A549 (cell line): ENCODE data around the gene ANXA2. TPM values are rescaled to one million over a fixed set of nuclear protein-coding genes. Genes with fewer than 3 reads are reported as not detected.

Experiments
- BHLHE40 ChIP-seq: IDR thresholded peaks from 2 replicates; pipeline ENCODE4 v1.6.1; 2012; ENCODE audit warnings: low read depth, low read length, inconsistent platforms
- CBX8 ChIP-seq: fragments of 200-600 bp; sonication (generic); IDR thresholded peaks from 2 replicates; pipeline ENCODE4 v1.6.1; 2016
- CEBPB ChIP-seq, 2 experiments: fragments of >200 bp in 1 of 2; sonication (Bioruptor Twin) in 1 of 2; formaldehyde crosslinking in 1 of 2; IDR thresholded peaks; 2 replicates each; pipeline ENCODE4 v1.6.1; 2012 to 2016
- CHD4 ChIP-seq: fragments of 200-600 bp; sonication (generic); IDR thresholded peaks from 2 replicates; pipeline ENCODE4 v1.6.1; 2016; ENCODE audit warnings: antibody characterized with exemption, mild to moderate bottlenecking, borderline replicate concordance
- EHMT2 ChIP-seq: fragments of 200-600 bp; sonication (generic); IDR thresholded peaks from 2 replicates; pipeline ENCODE4 v1.6.1; 2016; ENCODE audit warnings: antibody characterized with exemption, low read depth, mild to moderate bottlenecking, moderate library complexity
- FOSB ChIP-seq: fragments of 250-450 bp; sonication (Bioruptor Pico); IDR thresholded peaks from 2 replicates; pipeline ENCODE4 v1.5.0; 2020; ENCODE audit warnings: mild to moderate bottlenecking, moderate library complexity
- FOSL2 ChIP-seq, 2 experiments: fragments of 450-650 bp in 1 of 2; fragments of >200 bp in 1 of 2; sonication (Bioruptor Twin) in 1 of 2; formaldehyde crosslinking; IDR thresholded peaks; 2 replicates each; pipeline versions ENCODE4 v1.5.0 to v1.6.1; 2016 to 2020; ENCODE audit warnings: mild to moderate bottlenecking in 1 of 2, moderate library complexity in 1 of 2
- FOXS1 ChIP-seq: fragments of 250-450 bp; sonication (Bioruptor Pico); IDR thresholded peaks from 2 replicates; pipeline ENCODE4 v1.5.0; 2020; ENCODE audit warnings: mild to moderate bottlenecking, moderate library complexity
- GATA3 ChIP-seq: IDR thresholded peaks from 2 replicates; pipeline ENCODE4 v1.6.1; 2012; ENCODE audit warnings: borderline replicate concordance
- HDAC2 ChIP-seq: fragments of 200-600 bp; sonication (generic); IDR thresholded peaks from 2 replicates; pipeline ENCODE4 v1.6.1; 2016
- HOXA7 ChIP-seq: fragments of 250-450 bp; sonication (Bioruptor Pico); IDR thresholded peaks from 2 replicates; pipeline ENCODE4 v1.5.0; 2020; ENCODE audit warnings: mild to moderate bottlenecking, moderate library complexity
- HOXB13 ChIP-seq: fragments of 250-450 bp; sonication (Bioruptor Pico); IDR thresholded peaks from 2 replicates; pipeline ENCODE4 v1.5.0; 2020; ENCODE audit warnings: low read depth, mild to moderate bottlenecking, moderate library complexity
- HOXB5 ChIP-seq: fragments of 250-450 bp; sonication (Bioruptor Pico); IDR thresholded peaks from 2 replicates; pipeline ENCODE4 v1.5.0; 2020; ENCODE audit warnings: mild to moderate bottlenecking, moderate library complexity
- JUN ChIP-seq, 2 experiments: fragments of >200 bp; sonication (Bioruptor Twin); formaldehyde crosslinking; IDR thresholded peaks; 2 replicates in 1 of 2; 3 replicates in 1 of 2; pipeline ENCODE4 v1.6.1; 2016 to 2017
- JUNB ChIP-seq: fragments of >200 bp; sonication (Bioruptor Twin); formaldehyde crosslinking; IDR thresholded peaks from 2 replicates; pipeline ENCODE4 v1.6.1; 2016
- KDM1A ChIP-seq: fragments of 200-600 bp; sonication (generic); IDR thresholded peaks from 2 replicates; pipeline ENCODE4 v1.6.1; 2016; ENCODE audit warnings: low read depth, mild to moderate bottlenecking
- KDM5A ChIP-seq: fragments of 200-600 bp; sonication (generic); IDR thresholded peaks from 2 replicates; pipeline ENCODE4 v1.6.1; 2016; ENCODE audit warnings: antibody characterized with exemption, mild to moderate bottlenecking
- MAZ ChIP-seq: fragments of 150-350 bp; IDR thresholded peaks from 2 replicates; pipeline ENCODE4 v1.6.1; 2014; ENCODE audit warnings: antibody characterized with exemption, low read depth, low read length, borderline replicate concordance
- MYC ChIP-seq: IDR thresholded peaks from 2 replicates; pipeline ENCODE4 v1.6.1; 2012; ENCODE audit warnings: mild to moderate bottlenecking, inconsistent platforms, low read length, improper control_type of control experiment, borderline replicate concordance
- NFE2L2 ChIP-seq: fragments of 150-350 bp; conservative IDR thresholded peaks from 2 replicates; pipeline ENCODE4 v1.6.1; 2014; ENCODE audit warnings: low read length
- NPAS2 ChIP-seq: fragments of 250-450 bp; sonication (Bioruptor Pico); IDR thresholded peaks from 2 replicates; pipeline ENCODE4 v1.8.0; 2022; ENCODE audit warnings: mild to moderate bottlenecking, moderate library complexity, borderline replicate concordance
- NR3C1 ChIP-seq: fragments of >200 bp; sonication (Bioruptor Twin); formaldehyde crosslinking; IDR thresholded peaks from 3 replicates; pipeline ENCODE4 v1.6.1; 2017
- PHF8 ChIP-seq: fragments of 200-600 bp; sonication (generic); IDR thresholded peaks from 2 replicates; pipeline ENCODE4 v1.6.1; 2016; ENCODE audit warnings: low read depth, mild to moderate bottlenecking, antibody characterized with exemption, moderate library complexity, borderline replicate concordance
- RARB ChIP-seq: fragments of 250-450 bp; sonication (Bioruptor Pico); IDR thresholded peaks from 2 replicates; pipeline ENCODE4 v1.8.0; 2021; ENCODE audit warnings: mild to moderate bottlenecking, moderate library complexity
- RFX5 ChIP-seq: fragments of 450-650 bp; IDR thresholded peaks from 2 replicates; pipeline ENCODE4 v1.7.1; 2014; ENCODE audit warnings: antibody characterized with exemption, mild to moderate bottlenecking, moderate library complexity
- SMC3 ChIP-seq: fragments of >200 bp; sonication (Bioruptor Twin); formaldehyde crosslinking; IDR thresholded peaks from 3 replicates; pipeline ENCODE4 v1.6.1; 2018; ENCODE audit warnings: inconsistent platforms
- ZC3H11A ChIP-seq: fragments of 450-650 bp; IDR thresholded peaks from 2 replicates; pipeline ENCODE4 v1.6.1; 2014; ENCODE audit warnings: antibody characterized with exemption, mild to moderate bottlenecking
- ZNF302 ChIP-seq: fragments of 250-450 bp; sonication (Bioruptor Pico); IDR thresholded peaks from 2 replicates; pipeline ENCODE4 v1.9.0; 2021; ENCODE audit warnings: inconsistent platforms, mild to moderate bottlenecking, moderate library complexity
- ZSCAN20 ChIP-seq: fragments of 250-450 bp; sonication (Bioruptor Pico); IDR thresholded peaks from 2 replicates; pipeline ENCODE4 v1.8.0; 2022; ENCODE audit warnings: mild to moderate bottlenecking, moderate library complexity
- polyA plus RNA-seq, 4 experiments: library from polyadenylated mRNA; depleted of rRNA in 3 of 4; stranded (reverse); fragments of >200 nt; fragmentation: RNase III in 1 of 4; extraction: RNeasy Plus Mini Kit Qiagen cat#74134 plus additional on column Dnase treatment in 1 of 4; gene quantifications; 2 replicates in 3 of 4; 3 replicates in 1 of 4; pipeline ENCODE4 v1.2.3, GENCODE V29; 2011 to 2017
- TF ChIP-seq, protein P1 (sequence below): fragments of 150-350 bp; IDR thresholded peaks from 2 replicates; pipeline ENCODE4 v1.6.1; 2014; ENCODE audit warnings: low read depth, mild to moderate bottlenecking, low read length
- TF ChIP-seq, protein P2 (sequence below): fragments of 200-600 bp; sonication (generic); IDR thresholded peaks from 2 replicates; pipeline ENCODE4 v1.6.1; 2016; ENCODE audit warnings: antibody characterized with exemption, mild to moderate bottlenecking, moderate library complexity
- TF ChIP-seq, protein P3 (sequence below): fragments of >200 bp; sonication (Bioruptor Twin); formaldehyde crosslinking; IDR thresholded peaks from 3 replicates; pipeline ENCODE4 v1.5.1; 2016
- TF ChIP-seq, protein P4 (sequence below): fragments of >200 bp; sonication (Bioruptor Twin); formaldehyde crosslinking; IDR thresholded peaks from 2 replicates; pipeline ENCODE4 v1.6.1; 2016
- TF ChIP-seq, protein P5 (sequence below): fragments of 250-450 bp; sonication (Bioruptor Pico); IDR thresholded peaks from 2 replicates; pipeline ENCODE4 v1.5.0; 2020; ENCODE audit warnings: low read depth, mild to moderate bottlenecking, moderate library complexity
- TF ChIP-seq, protein P6 (sequence below): fragments of >200 bp; sonication (Bioruptor Twin); formaldehyde crosslinking; IDR thresholded peaks from 3 replicates; pipeline ENCODE4 v1.6.1; 2016

ANXA2 gene
- polyA plus RNA-seq, 2 of the 4 experiments (the other 2 are of a cell fraction), result 4,707 to 5,746 TPM

DNA sequence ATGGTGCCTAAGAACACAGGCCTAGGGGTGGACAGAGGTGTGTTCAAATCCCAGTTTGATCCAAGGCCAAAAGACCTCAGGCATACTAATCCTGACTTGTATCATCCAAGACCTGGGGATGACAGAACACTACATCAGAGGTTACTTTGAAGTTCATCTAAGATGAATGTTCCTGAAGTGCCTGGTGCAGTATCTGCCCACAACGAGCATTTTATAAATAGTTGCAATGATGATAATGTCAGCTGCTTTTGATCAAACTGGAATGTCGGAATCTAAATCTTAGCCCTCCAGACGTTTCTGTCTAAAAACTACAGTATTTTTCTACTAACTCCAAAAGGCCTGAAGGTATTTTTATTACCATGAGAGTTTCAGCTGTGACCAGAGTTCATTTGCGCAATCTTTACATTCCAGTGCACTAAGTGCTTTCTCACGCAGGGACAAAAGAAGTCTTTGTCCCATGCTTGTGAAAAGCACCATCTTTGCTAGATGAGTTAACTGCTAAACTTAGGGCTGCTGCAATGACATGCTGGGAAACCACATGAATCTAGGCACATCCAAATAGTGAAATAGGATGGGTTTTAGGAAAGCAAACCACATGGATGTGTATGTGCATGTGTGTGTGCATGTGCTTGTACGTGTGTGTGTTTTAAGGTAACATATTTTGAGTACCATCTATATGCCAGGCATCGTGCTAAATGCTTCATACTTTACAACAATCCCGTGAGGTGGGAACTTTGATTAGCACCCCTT is 18.1 kb downstream of the ANXA2 start (continued):
- TF ChIP-seq MAZ, result no peak
- TF ChIP-seq SMC3, result peak; percentile 47; the same call in 2 of the 3 replicates
- TF ChIP-seq HDAC2, result no peak
- no peak for TF ChIP-seq NR3C1
- TF ChIP-seq FOXS1 (CRISPR knock-in tag), result peak; percentile 49
- TF ChIP-seq RFX5, result no peak
- TF ChIP-seq PHF8, result no peak
- TF ChIP-seq CEBPB (IDR thresholded peaks at IDR 0.05), result peak; percentile 99 to 100
- TF ChIP-seq CBX8, result no peak
- TF ChIP-seq, protein P1, sequence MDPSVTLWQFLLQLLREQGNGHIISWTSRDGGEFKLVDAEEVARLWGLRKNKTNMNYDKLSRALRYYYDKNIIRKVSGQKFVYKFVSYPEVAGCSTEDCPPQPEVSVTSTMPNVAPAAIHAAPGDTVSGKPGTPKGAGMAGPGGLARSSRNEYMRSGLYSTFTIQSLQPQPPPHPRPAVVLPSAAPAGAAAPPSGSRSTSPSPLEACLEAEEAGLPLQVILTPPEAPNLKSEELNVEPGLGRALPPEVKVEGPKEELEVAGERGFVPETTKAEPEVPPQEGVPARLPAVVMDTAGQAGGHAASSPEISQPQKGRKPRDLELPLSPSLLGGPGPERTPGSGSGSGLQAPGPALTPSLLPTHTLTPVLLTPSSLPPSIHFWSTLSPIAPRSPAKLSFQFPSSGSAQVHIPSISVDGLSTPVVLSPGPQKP, result no peak
- peak; percentile 69; the same call in 1 of the 2 replicates for TF ChIP-seq ZSCAN20 (CRISPR knock-in tag)
- no peak for TF ChIP-seq BHLHE40
- TF ChIP-seq EHMT2, result no peak
- TF ChIP-seq, protein P2, sequence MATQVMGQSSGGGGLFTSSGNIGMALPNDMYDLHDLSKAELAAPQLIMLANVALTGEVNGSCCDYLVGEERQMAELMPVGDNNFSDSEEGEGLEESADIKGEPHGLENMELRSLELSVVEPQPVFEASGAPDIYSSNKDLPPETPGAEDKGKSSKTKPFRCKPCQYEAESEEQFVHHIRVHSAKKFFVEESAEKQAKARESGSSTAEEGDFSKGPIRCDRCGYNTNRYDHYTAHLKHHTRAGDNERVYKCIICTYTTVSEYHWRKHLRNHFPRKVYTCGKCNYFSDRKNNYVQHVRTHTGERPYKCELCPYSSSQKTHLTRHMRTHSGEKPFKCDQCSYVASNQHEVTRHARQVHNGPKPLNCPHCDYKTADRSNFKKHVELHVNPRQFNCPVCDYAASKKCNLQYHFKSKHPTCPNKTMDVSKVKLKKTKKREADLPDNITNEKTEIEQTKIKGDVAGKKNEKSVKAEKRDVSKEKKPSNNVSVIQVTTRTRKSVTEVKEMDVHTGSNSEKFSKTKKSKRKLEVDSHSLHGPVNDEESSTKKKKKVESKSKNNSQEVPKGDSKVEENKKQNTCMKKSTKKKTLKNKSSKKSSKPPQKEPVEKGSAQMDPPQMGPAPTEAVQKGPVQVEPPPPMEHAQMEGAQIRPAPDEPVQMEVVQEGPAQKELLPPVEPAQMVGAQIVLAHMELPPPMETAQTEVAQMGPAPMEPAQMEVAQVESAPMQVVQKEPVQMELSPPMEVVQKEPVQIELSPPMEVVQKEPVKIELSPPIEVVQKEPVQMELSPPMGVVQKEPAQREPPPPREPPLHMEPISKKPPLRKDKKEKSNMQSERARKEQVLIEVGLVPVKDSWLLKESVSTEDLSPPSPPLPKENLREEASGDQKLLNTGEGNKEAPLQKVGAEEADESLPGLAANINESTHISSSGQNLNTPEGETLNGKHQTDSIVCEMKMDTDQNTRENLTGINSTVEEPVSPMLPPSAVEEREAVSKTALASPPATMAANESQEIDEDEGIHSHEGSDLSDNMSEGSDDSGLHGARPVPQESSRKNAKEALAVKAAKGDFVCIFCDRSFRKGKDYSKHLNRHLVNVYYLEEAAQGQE, result no peak
- no peak for TF ChIP-seq ZC3H11A
- TF ChIP-seq MYC, result peak; percentile 57; the same call in 1 of the 2 replicates
- TF ChIP-seq, protein P3, sequence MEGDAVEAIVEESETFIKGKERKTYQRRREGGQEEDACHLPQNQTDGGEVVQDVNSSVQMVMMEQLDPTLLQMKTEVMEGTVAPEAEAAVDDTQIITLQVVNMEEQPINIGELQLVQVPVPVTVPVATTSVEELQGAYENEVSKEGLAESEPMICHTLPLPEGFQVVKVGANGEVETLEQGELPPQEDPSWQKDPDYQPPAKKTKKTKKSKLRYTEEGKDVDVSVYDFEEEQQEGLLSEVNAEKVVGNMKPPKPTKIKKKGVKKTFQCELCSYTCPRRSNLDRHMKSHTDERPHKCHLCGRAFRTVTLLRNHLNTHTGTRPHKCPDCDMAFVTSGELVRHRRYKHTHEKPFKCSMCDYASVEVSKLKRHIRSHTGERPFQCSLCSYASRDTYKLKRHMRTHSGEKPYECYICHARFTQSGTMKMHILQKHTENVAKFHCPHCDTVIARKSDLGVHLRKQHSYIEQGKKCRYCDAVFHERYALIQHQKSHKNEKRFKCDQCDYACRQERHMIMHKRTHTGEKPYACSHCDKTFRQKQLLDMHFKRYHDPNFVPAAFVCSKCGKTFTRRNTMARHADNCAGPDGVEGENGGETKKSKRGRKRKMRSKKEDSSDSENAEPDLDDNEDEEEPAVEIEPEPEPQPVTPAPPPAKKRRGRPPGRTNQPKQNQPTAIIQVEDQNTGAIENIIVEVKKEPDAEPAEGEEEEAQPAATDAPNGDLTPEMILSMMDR, result no peak
- TF ChIP-seq NFE2L2, result no peak
- no peak for TF ChIP-seq KDM1A
- no peak for TF ChIP-seq KDM5A
- TF ChIP-seq, protein P4, sequence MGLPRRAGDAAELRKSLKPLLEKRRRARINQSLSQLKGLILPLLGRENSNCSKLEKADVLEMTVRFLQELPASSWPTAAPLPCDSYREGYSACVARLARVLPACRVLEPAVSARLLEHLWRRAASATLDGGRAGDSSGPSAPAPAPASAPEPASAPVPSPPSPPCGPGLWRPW, result peak; percentile 82
- TF ChIP-seq FOSL2 (IDR thresholded peaks at IDR 0.05), result peak; percentile 42
- peak; percentile 87 for TF ChIP-seq FOSL2 (CRISPR knock-in tag; IDR thresholded peaks at IDR 0.05)
- TF ChIP-seq, protein P5, sequence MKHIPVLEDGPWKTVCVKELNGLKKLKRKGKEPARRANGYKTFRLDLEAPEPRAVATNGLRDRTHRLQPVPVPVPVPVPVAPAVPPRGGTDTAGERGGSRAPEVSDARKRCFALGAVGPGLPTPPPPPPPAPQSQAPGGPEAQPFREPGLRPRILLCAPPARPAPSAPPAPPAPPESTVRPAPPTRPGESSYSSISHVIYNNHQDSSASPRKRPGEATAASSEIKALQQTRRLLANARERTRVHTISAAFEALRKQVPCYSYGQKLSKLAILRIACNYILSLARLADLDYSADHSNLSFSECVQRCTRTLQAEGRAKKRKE (CRISPR knock-in tag), result peak; percentile 29
- peak; percentile 84 for TF ChIP-seq HOXB5
- peak; percentile 89 for TF ChIP-seq FOSB (CRISPR knock-in tag)
- peak; percentile 90 for TF ChIP-seq RARB
- peak; percentile 93 for TF ChIP-seq HOXB13 (CRISPR knock-in tag)
- no peak for TF ChIP-seq NPAS2 (CRISPR knock-in tag)
- peak; percentile 97 to 98 for TF ChIP-seq JUN (IDR thresholded peaks at IDR 0.05)
- TF ChIP-seq, protein P6, sequence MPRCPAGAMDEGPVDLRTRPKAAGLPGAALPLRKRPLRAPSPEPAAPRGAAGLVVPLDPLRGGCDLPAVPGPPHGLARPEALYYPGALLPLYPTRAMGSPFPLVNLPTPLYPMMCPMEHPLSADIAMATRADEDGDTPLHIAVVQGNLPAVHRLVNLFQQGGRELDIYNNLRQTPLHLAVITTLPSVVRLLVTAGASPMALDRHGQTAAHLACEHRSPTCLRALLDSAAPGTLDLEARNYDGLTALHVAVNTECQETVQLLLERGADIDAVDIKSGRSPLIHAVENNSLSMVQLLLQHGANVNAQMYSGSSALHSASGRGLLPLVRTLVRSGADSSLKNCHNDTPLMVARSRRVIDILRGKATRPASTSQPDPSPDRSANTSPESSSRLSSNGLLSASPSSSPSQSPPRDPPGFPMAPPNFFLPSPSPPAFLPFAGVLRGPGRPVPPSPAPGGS, result peak; percentile 94
- TF ChIP-seq HOXA7 (CRISPR knock-in tag), result peak; percentile 94; the same call in 1 of the 2 replicates
- no peak; the same call in 1 of the 2 replicates for TF ChIP-seq ZNF302
- peak; percentile 96 for TF ChIP-seq JUNB
- no peak for TF ChIP-seq CHD4
- peak; percentile 92 for TF ChIP-seq GATA3
